ENCODE measurements around the gene LCN12. TPM values are rescaled to one million over a fixed set of nuclear protein-coding genes. Genes with fewer than 3 reads are reported as not detected.
A peak's percentile ranks its signal among the peaks of the same experiment; 100 is the strongest.

The LCN12 gene
- total RNA-seq, 1 experiment from 2014 or later = 2.5 TPM

- H3K27me3 ChIP-seq (ENCODE audit: control insufficient read depth, insufficient read depth, low read length) = no peaks in the 10 kb centered on the region
- POLR2A ChIA-PET = no interaction called here
- H3K4me1 ChIP-seq (ENCODE audit: control insufficient read depth, insufficient read depth, low read length) = peaks cover under 1% of the 10 kb centered on the region; the same call in 1 of the 2 replicates
- no peaks in the 10 kb centered on the region for H3K9me3 ChIP-seq (ENCODE audit: control insufficient read depth, insufficient read depth, low read depth, low read length)
- intact Hi-C loops (cut with micrococcal nuclease; ENCODE audit: unreplicated experiment) = no loop called here
- H3K4me3 ChIP-seq (ENCODE audit: low read depth in 2 of 2, low read length in 2 of 2) = no peak overlapping the region
- DNase-seq (ENCODE audit: low read depth, low spot score) (no peak), ATAC-seq (peak; percentile 22; the same call in 1 of the 2 replicates)
- in situ Hi-C loops (cut with HindIII; ENCODE audit: low pct_unique_long_range_greater_than_20kb, low sequenced_read_pairs) = no loop called here
- no peaks in the 10 kb centered on the region for H3K36me3 ChIP-seq (ENCODE audit: control insufficient read depth, insufficient read depth, low read length)
- CTCF ChIA-PET = no interaction called here
- no peak overlapping the region for H3K27ac ChIP-seq (ENCODE audit: low read length)
- BruUV-seq (replicated peaks) = no TSS peak
- TF ChIP-seq SIN3A (IDR thresholded peaks at IDR 0.05; ENCODE audit: borderline replicate concordance, insufficient read depth, low read depth, low read length) = no peak
- no peak for TF ChIP-seq CTCF (IDR thresholded peaks at IDR 0.05)
Measured at GRCh38 chr9:136969774-136970173, 17.7 kb downstream of the LCN12 start.

- ChIA-PET CTCF (no interaction called here), POLR2A (no interaction called here)
- Histone ChIP-seq H3K27ac (ENCODE audit: low read length) (no peak overlapping the region), H3K4me3 (ENCODE audit: low read depth in 2 of 2, low read length in 2 of 2) (no peak overlapping the region), H3K4me1 (ENCODE audit: control insufficient read depth, insufficient read depth, low read length) (no peaks in the 10 kb centered on the region), H3K36me3 (ENCODE audit: control insufficient read depth, insufficient read depth, low read length) (no peaks in the 10 kb centered on the region), H3K9me3 (ENCODE audit: control insufficient read depth, insufficient read depth, low read depth, low read length) (no peaks in the 10 kb centered on the region), H3K27me3 (ENCODE audit: control insufficient read depth, insufficient read depth, low read length) (no peaks in the 10 kb centered on the region)
- TF ChIP-seq REST (IDR thresholded peaks at IDR 0.05; ENCODE audit: insufficient read depth in 1 of 2, low read depth in 2 of 2, low read length in 1 of 2) (no peak), POLR2AphosphoS5 (IDR thresholded peaks at IDR 0.05; ENCODE audit: low read depth, low read length) (no peak), CTCF (IDR thresholded peaks at IDR 0.05) (no peak), SIN3A (IDR thresholded peaks at IDR 0.05; ENCODE audit: borderline replicate concordance, insufficient read depth, low read depth, low read length) (no peak), TCF7L2 (IDR thresholded peaks at IDR 0.05; ENCODE audit: low read depth, low read length) (no peak)
- in situ Hi-C loops (cut with HindIII; ENCODE audit: low pct_unique_long_range_greater_than_20kb, low sequenced_read_pairs) = no loop called here
- no peak for DNase-seq (ENCODE audit: low read depth, low spot score)
- intact Hi-C loops (cut with micrococcal nuclease; ENCODE audit: unreplicated experiment) = no loop called here
- no peak for ATAC-seq
- no TSS peak for BruUV-seq (replicated peaks)
Measured at GRCh38 chr9:136970361-136970760, 18.3 kb downstream of the LCN12 start.

- BruUV-seq (replicated peaks) = no TSS peak
Measured at GRCh38 chr9:136971746-136972145, 19.7 kb downstream of the LCN12 start.

More at GRCh38 chr9:136971746-136972145, 19.7 kb downstream of the LCN12 start:
- in situ Hi-C loops (cut with HindIII; ENCODE audit: low pct_unique_long_range_greater_than_20kb, low sequenced_read_pairs) (no loop called here), intact Hi-C loops (cut with micrococcal nuclease; ENCODE audit: unreplicated experiment) (no loop called here)
- Histone ChIP-seq H3K4me1 (ENCODE audit: control insufficient read depth, insufficient read depth, low read length) (no peaks in the 10 kb centered on the region), H3K36me3 (ENCODE audit: control insufficient read depth, insufficient read depth, low read length) (no peaks in the 10 kb centered on the region), H3K4me3 (ENCODE audit: low read depth in 2 of 2, low read length in 2 of 2) (no peak overlapping the region), H3K9me3 (ENCODE audit: control insufficient read depth, insufficient read depth, low read depth, low read length) (no peaks in the 10 kb centered on the region), H3K27ac (ENCODE audit: low read length) (no peak overlapping the region), H3K27me3 (ENCODE audit: control insufficient read depth, insufficient read depth, low read length) (no peaks in the 10 kb centered on the region)
- ATAC-seq = no peak
- CTCF ChIA-PET = no interaction called here
- TF ChIP-seq SIN3A (IDR thresholded peaks at IDR 0.05; ENCODE audit: borderline replicate concordance, insufficient read depth, low read depth, low read length) = no peak
- TF ChIP-seq CTCF (IDR thresholded peaks at IDR 0.05) = no peak
- TF ChIP-seq REST (IDR thresholded peaks at IDR 0.05; ENCODE audit: insufficient read depth in 1 of 2, low read depth in 2 of 2, low read length in 1 of 2) = no peak
- no peak for TF ChIP-seq POLR2AphosphoS5 (IDR thresholded peaks at IDR 0.05; ENCODE audit: low read depth, low read length)
- TF ChIP-seq TCF7L2 (IDR thresholded peaks at IDR 0.05; ENCODE audit: low read depth, low read length) = no peak
- DNase-seq (ENCODE audit: low read depth, low spot score) = no peak
- POLR2A ChIA-PET = no interaction called here

Data from Panc1 (cell line).